GM10248 (cell line): ENCODE data around the gene SIKE1.

Source experiments
- CTCF ChIA-PET: fragments of 300-600 bp; sonication (Branson Sonifier 250); formaldehyde crosslinking; extraction: SDS; loops from one replicate; lab custom pipeline; 2021; ENCODE audit warnings: antibody characterized with exemption; lab: Yijun Ruan, JAX
- POLR2A ChIA-PET: fragments of 350-650 bp; sonication (Branson Sonifier 250); formaldehyde crosslinking; extraction: SDS; loops from one replicate; lab custom pipeline; 2020; ENCODE audit warnings: antibody characterized with exemption; lab: Yijun Ruan, JAX
- DNase-seq: peaks from one replicate; pipeline ENCODE4 v3.0.0; 2012; ENCODE audit errors: extremely low spot score
- TF ChIP-seq, protein P1 (sequence below): IDR thresholded peaks from 2 replicates; pipeline ENCODE4 v1.5.1; 2012; ENCODE audit warnings: mild to moderate bottlenecking, low read depth; ENCODE audit errors: extremely low read depth, missing control alignments, control extremely low read depth

The SIKE1 gene

DNA sequence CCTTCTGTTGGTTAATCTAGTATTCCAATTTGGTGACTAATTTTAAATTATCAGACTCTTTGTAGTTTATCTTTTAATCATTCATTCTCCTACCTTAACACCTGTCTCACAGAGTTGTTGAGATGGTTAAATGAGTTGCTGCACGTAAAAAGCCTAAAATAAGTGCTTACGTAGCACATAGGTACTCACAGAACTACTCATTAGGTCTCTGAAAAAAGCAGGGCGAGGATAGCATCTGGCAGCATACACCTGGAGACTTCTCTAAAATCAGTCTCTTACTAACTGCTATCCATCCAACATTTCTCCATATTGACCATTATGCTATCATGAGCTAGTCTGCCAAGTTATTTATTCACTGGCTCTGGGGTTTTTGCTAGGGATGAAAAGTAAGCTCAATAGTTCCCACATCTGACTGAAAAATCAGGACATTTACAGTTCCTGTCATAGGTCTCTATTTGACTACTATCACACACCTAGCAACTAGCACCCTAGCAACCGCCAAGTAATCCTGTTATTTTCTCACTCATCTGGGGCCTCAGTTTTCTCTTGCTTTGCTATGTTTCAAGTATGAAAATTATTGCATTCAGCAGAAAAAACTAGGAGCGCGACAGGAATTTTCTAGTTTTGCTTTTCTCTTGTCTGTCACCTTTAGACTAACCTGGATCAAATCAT, 33.9 kb downstream of the SIKE1 start:
- TF ChIP-seq, protein P1, sequence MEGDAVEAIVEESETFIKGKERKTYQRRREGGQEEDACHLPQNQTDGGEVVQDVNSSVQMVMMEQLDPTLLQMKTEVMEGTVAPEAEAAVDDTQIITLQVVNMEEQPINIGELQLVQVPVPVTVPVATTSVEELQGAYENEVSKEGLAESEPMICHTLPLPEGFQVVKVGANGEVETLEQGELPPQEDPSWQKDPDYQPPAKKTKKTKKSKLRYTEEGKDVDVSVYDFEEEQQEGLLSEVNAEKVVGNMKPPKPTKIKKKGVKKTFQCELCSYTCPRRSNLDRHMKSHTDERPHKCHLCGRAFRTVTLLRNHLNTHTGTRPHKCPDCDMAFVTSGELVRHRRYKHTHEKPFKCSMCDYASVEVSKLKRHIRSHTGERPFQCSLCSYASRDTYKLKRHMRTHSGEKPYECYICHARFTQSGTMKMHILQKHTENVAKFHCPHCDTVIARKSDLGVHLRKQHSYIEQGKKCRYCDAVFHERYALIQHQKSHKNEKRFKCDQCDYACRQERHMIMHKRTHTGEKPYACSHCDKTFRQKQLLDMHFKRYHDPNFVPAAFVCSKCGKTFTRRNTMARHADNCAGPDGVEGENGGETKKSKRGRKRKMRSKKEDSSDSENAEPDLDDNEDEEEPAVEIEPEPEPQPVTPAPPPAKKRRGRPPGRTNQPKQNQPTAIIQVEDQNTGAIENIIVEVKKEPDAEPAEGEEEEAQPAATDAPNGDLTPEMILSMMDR, result no peak
- DNase-seq, result peak; percentile 13
- POLR2A ChIA-PET, result interaction anchor here (0.7 kb wide), 1 partner anchor 26 kb away, joined by 3 read pairs; no protein-coding TSS in a partner anchor
- CTCF ChIA-PET, result interaction anchor here (1.0 kb wide), 1 partner anchor 10 kb away, joined by 3 read pairs; no protein-coding TSS in a partner anchor

DNA sequence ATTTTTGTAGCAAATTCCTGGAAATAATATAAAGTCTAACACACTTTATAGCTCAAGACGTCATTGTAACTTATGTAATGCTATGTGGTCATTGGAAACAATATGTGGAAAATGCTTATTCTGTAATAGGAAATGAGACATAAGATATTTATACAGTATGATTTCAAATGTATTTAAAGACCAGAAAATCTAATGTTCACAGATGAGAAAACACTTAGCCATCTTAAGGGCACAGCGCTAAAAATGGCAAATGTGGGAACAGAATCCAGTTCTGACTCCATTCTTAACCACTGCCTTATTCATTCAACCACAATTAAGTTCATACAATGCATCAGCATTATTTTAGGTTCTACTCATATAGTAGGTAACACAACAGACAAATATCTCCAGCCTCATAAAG, 35.2 kb downstream of the SIKE1 start:
- ChIA-PET POLR2A (no interaction called here), CTCF (interaction anchor here (1.1 to 1.8 kb wide), 3 partner anchors 11 to 26 kb away, joined by 3 to 4 read pairs (median 4); no protein-coding TSS in a partner anchor)
- TF ChIP-seq, protein P1, result no peak
- no peak for DNase-seq

DNA sequence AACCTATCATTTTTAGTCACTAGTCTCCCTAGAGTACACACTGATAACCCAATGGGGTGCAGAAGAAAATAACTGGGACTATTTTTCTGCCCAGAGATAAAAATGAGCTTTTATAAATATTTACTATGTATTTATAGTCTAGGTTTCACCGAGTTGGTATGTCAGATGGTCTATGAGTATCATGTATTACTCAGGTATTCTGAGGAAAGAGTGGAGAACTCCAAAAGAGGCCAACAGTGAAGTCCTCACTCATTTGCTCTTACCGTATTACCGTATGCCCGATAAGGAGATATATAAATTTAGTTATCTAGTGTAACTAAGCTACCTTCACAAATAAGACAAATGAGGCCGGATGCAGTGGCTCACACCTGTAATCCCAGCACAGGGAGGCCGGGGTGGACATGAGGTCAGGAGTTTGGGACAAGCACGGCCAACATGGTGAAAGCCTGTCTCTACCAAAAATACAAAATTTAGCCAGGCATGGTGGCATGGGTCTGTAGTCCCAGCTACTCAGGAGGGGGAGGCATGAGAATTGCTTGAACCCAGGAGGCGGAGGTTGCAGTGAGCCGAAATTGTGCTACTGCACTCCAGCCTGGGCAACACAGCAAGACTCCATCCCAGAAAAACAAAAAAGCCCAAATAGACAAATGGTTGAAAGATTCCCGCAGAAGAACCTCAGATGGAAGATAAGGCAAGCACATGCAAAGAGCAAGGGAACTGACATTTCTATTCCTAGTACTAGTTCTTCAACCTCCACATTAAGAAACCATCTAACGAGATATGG, 38.3 kb downstream of the SIKE1 start:
- DNase-seq, result no peak
- POLR2A ChIA-PET, result no interaction called here
- TF ChIP-seq, protein P1, result no peak
- CTCF ChIA-PET, result interaction anchor here (1.7 kb wide), 2 partner anchors 21 to 27 kb away, joined by 4 read pairs; no protein-coding TSS in a partner anchor

DNA sequence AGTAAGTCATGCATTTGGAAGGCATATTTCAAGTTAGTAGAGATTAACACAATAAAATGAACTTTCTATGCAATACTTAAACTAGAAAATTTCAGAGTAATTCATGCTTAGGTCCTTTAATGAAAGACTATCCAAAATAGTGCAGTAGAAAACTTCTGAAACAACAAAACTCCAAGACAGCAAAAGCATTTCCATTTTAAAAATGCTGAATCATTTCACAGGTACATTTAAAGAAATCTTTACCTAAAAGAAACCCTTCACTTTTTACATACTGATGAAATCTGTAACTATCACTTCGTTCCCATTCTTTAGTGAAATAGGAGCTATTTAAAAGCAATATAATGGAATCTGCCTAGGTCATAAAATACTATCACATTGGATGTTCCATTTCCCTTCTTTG, 40.2 kb downstream of the SIKE1 start:
- no peak for DNase-seq
- POLR2A ChIA-PET, result no interaction called here

DNA sequence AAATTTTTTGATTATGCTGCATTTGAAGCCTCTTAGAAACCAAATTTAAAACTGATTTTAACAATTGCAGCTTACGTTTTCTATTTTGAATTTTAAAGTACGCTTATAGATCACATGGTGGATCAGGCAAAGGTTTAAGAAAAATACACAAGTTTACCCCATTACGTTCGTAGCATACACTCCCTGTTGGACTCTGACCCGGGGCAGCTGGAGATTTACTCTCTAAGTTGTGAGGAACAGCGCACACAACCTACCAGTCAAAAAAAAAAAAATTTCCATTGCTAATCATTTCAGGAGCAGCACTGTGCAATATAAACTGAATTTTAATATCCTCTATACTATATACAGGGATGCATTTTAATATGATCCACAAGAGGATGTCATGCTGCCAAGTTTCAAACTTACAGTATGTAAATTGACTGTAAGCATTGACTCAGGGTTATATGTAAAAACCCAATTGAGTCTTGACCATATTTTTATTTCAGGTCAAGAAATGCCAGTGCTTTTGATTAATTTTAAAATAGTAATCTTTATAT, 43.1 kb downstream of the SIKE1 start:
- ChIA-PET POLR2A (no interaction called here), CTCF (interaction anchor here (2.4 kb wide), 1 partner anchor 12 kb away, joined by 7 read pairs; no protein-coding TSS in a partner anchor)
- TF ChIP-seq, protein P1, result no peak
- DNase-seq, result no peak

More for the DNA sequence above, 40.2 kb downstream of the SIKE1 start:
- CTCF ChIA-PET, result no interaction called here
- TF ChIP-seq, protein P1, result no peak

DNA sequence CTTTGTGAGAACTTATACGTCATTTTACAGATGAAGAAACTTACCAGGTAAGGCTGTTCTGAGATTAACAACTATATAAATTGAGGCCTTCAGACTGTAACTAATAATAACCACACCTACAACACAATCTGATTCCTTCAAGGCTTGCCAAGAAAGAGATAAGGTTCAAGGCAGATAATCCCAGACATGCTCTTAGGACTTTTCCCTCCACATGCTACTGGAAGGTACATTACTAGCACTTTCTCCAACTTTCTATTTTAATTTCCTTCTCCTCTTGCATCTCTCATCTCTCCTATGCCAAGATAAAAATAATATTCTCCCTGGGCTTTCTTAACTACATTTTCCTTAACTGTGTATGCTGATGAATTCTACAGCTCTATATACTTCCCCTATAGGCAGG, 45.0 kb downstream of the SIKE1 start:
- ChIA-PET POLR2A (no interaction called here), CTCF (no interaction called here)
- DNase-seq, result no peak
- TF ChIP-seq, protein P1, result no peak
